ENCODE results near the gene ZSCAN23. TPM values are rescaled to one million over a fixed set of nuclear protein-coding genes. Genes with fewer than 3 reads are reported as not detected.

ZSCAN23 gene
- polyA plus RNA-seq, 1 donor from 2014 or later, result 14.7 TPM

DNA sequence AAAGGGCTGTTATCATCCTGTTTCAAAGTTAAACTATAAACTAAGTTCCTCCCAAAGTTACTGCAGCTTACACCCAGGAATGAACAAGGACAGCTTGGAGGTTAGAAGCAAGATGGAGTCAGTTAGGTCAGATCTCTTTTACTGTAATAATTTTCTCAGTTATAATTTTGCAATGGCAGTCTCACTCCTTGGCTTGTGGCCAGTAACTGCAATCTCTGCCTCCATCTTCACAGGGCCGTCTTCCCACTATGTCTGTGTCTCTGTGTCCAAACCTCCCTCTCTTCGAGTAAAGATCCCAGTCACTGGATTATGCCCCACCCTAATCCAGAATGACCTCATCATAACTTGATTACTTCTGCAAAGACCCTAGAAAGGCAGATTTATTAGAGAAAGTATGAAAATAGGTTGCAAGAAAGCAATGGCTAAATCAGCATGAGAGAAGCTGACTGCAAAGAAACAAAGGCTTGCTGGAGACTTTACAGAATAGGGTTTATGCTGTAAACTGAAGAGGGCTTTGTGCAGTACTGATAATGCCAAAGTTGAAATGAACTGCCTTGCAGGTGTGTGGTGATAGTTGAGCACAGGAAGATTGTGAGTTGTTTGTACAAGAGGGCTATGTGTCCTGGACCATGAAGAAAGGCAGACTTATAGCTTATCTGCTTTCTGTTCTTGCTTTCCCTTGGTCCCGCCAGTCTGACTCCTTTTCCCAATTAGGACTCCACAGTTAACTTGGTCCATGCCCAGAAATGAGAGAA is 43.9 kb upstream of the ZSCAN23 start:
- Histone ChIP-seq H3K27ac (ENCODE audit: low read length) (no peak overlapping the region), H3F3A (ENCODE audit: insufficient read depth, low read length, poor library complexity, severe bottlenecking) (no peaks in the 10 kb centered on the region), H3K27me3 (ENCODE audit: insufficient read depth, low read depth, low read length) (peaks cover 16% of the 10 kb centered on the region), H3K4me3 (ENCODE audit: low read length) (no peak overlapping the region), H3K4me2 (ENCODE audit: low read length) (no peak overlapping the region), H3K79me2 (replicated peaks; ENCODE audit: insufficient read depth, low read length) (no peaks in the 10 kb centered on the region), H3K36me3 (ENCODE audit: insufficient read depth, low read length) (no peaks in the 10 kb centered on the region), H2AFZ (ENCODE audit: low read depth, low read length) (no peak overlapping the region), H4K20me1 (ENCODE audit: insufficient read depth) (no peaks in the 10 kb centered on the region), H3K9me3 (ENCODE audit: low read length) (no peaks in the 10 kb centered on the region), H3K9me2 (ENCODE audit: insufficient read depth, low read length) (no peaks in the 10 kb centered on the region), H3K9ac (ENCODE audit: low read length) (no peak overlapping the region)
- no peak for TF ChIP-seq EP300 (conservative IDR thresholded peaks at IDR 0.05; ENCODE audit: poor library complexity, severe bottlenecking)
- TF ChIP-seq TAF1 (IDR thresholded peaks at IDR 0.05; ENCODE audit: low read depth), result no peak
- TF ChIP-seq MXI1 (conservative IDR thresholded peaks at IDR 0.05; ENCODE audit: poor library complexity, severe bottlenecking), result no peak
- TF ChIP-seq POLR2AphosphoS5 (IDR thresholded peaks at IDR 0.05), result no peak
- no peak for TF ChIP-seq SMC3 (conservative IDR thresholded peaks at IDR 0.05; ENCODE audit: poor library complexity)
- TF ChIP-seq REST (IDR thresholded peaks at IDR 0.05; ENCODE audit: borderline replicate concordance), result no peak
- no peak for TF ChIP-seq RAD21 (conservative IDR thresholded peaks at IDR 0.05)
- TF ChIP-seq, protein P1, sequence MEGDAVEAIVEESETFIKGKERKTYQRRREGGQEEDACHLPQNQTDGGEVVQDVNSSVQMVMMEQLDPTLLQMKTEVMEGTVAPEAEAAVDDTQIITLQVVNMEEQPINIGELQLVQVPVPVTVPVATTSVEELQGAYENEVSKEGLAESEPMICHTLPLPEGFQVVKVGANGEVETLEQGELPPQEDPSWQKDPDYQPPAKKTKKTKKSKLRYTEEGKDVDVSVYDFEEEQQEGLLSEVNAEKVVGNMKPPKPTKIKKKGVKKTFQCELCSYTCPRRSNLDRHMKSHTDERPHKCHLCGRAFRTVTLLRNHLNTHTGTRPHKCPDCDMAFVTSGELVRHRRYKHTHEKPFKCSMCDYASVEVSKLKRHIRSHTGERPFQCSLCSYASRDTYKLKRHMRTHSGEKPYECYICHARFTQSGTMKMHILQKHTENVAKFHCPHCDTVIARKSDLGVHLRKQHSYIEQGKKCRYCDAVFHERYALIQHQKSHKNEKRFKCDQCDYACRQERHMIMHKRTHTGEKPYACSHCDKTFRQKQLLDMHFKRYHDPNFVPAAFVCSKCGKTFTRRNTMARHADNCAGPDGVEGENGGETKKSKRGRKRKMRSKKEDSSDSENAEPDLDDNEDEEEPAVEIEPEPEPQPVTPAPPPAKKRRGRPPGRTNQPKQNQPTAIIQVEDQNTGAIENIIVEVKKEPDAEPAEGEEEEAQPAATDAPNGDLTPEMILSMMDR (IDR thresholded peaks at IDR 0.05; ENCODE audit: poor library complexity, severe bottlenecking), result no peak
- TF ChIP-seq EZH2 (IDR thresholded peaks at IDR 0.05; ENCODE audit: borderline replicate concordance, insufficient read depth, low read length, poor library complexity, severe bottlenecking), result no peak

DNA sequence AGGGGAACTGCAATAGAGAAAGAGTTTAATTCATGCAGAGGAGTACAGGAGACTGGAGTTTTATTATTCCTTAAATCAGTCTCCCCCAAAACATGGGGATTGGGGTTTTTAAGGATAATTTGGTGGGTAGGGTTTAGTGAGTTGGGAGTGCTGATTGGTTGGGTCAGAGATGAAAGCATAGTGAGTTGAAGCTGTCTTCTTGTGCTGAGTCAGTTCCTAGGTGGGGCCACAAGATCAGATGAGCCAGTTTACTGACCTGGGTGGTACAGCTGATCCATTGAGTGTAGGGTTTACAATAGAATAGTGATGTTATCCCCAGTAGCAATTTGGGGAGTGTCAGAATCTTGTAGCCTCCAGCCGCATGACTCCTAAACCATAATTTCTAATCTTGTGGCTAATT is 43.2 kb upstream of the ZSCAN23 start:
- Histone ChIP-seq H3K27ac (ENCODE audit: low read length) (no peak overlapping the region), H3K4me2 (ENCODE audit: low read length) (no peak overlapping the region), H2AFZ (ENCODE audit: low read depth, low read length) (no peak overlapping the region), H3K79me2 (replicated peaks; ENCODE audit: insufficient read depth, low read length) (no peaks in the 10 kb centered on the region), H3K36me3 (ENCODE audit: insufficient read depth, low read length) (no peaks in the 10 kb centered on the region), H3K9ac (ENCODE audit: low read length) (no peak overlapping the region), H3F3A (ENCODE audit: insufficient read depth, low read length, poor library complexity, severe bottlenecking) (no peaks in the 10 kb centered on the region), H3K27me3 (ENCODE audit: insufficient read depth, low read depth, low read length) (peaks cover 16% of the 10 kb centered on the region), H3K9me2 (ENCODE audit: insufficient read depth, low read length) (no peaks in the 10 kb centered on the region), H4K20me1 (ENCODE audit: insufficient read depth) (no peaks in the 10 kb centered on the region), H3K4me3 (ENCODE audit: low read length) (no peak overlapping the region), H3K9me3 (ENCODE audit: low read length) (no peaks in the 10 kb centered on the region)
- TF ChIP-seq, protein P1 (IDR thresholded peaks at IDR 0.05; ENCODE audit: poor library complexity, severe bottlenecking), result no peak
- TF ChIP-seq RAD21 (conservative IDR thresholded peaks at IDR 0.05), result no peak
- TF ChIP-seq EP300 (conservative IDR thresholded peaks at IDR 0.05; ENCODE audit: poor library complexity, severe bottlenecking), result no peak
- TF ChIP-seq POLR2AphosphoS5 (IDR thresholded peaks at IDR 0.05), result no peak
- TF ChIP-seq EZH2 (IDR thresholded peaks at IDR 0.05; ENCODE audit: borderline replicate concordance, insufficient read depth, low read length, poor library complexity, severe bottlenecking), result no peak
- TF ChIP-seq TAF1 (IDR thresholded peaks at IDR 0.05; ENCODE audit: low read depth), result no peak
- TF ChIP-seq MXI1 (conservative IDR thresholded peaks at IDR 0.05; ENCODE audit: poor library complexity, severe bottlenecking), result no peak
- TF ChIP-seq REST (IDR thresholded peaks at IDR 0.05; ENCODE audit: borderline replicate concordance), result no peak
- TF ChIP-seq SMC3 (conservative IDR thresholded peaks at IDR 0.05; ENCODE audit: poor library complexity), result no peak

Measured in neural cell (in vitro differentiated cells).